ENCODE measurements around the gene RPLP2.

DNA sequence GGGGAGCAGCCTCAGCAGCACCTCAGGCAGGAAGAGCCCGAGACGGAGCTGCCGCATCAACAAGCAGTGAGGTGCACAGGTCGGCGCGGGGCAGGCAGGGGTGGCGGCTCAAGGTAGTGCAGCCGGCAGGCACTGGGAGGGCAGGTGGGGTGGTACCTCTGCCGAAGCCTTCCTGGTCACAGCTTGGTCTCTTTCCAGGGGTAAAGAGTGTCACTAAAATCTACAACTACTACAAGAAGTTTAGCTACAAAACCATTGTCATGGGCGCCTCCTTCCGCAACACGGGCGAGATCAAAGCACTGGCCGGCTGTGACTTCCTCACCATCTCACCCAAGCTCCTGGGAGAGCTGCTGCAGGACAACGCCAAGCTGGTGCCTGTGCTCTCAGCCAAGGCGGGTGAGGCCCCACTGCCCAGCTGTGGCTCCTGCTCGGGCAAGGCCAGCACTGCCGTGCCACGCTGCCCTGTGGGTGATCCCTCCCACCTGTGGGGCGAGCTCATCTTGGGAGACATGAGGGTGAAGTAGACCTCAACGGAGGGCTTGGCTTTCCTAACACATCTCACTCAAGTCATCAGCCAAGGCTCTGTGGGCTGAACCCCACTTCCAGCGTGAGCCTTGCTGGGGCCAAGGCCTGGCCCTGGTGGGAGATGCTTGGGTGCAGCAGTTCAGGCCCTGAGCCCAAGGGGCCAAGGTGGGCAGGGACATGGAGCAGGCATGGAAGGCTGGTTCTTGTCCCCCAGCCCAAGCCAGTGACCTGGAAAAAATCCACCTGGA lies 46.0 kb upstream of the RPLP2 start:
- no peak for TF ChIP-seq CTCF (IDR thresholded peaks at IDR 0.05)
- TF ChIP-seq, protein P1, sequence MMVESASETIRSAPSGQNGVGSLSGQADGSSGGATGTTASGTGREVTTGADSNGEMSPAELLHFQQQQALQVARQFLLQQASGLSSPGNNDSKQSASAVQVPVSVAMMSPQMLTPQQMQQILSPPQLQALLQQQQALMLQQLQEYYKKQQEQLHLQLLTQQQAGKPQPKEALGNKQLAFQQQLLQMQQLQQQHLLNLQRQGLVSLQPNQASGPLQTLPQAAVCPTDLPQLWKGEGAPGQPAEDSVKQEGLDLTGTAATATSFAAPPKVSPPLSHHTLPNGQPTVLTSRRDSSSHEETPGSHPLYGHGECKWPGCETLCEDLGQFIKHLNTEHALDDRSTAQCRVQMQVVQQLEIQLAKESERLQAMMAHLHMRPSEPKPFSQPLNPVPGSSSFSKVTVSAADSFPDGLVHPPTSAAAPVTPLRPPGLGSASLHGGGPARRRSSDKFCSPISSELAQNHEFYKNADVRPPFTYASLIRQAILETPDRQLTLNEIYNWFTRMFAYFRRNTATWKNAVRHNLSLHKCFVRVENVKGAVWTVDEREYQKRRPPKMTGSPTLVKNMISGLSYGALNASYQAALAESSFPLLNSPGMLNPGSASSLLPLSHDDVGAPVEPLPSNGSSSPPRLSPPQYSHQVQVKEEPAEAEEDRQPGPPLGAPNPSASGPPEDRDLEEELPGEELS (CRISPR knock-in tag; IDR thresholded peaks at IDR 0.05): no peak
- TF ChIP-seq CREM (CRISPR knock-in tag; IDR thresholded peaks at IDR 0.05): no peak
